OCI-LY7 (cell line): ENCODE results near the gene SIGLEC6. TPM values are rescaled to one million over a fixed set of nuclear protein-coding genes. Genes with fewer than 3 reads are reported as not detected.

Experiments used
- BruUV-seq: library from RNA; stranded (reverse); fragments of 400-500 nt; replicated peaks from 2 replicates; lab custom pipeline; 2021; lab: Mats Ljungman, UMichigan
- CTCF ChIA-PET: fragments of 300-600 bp; sonication (Branson Sonifier 250); formaldehyde crosslinking; loops from one replicate; lab custom pipeline; 2022; ENCODE audit warnings: antibody characterized with exemption; ENCODE audit not compliant: unreplicated experiment; lab: Charles Lee
- POLR2A ChIA-PET: fragments of 300-600 bp; sonication (Branson Sonifier 250); formaldehyde crosslinking; loops from one replicate; lab custom pipeline; 2022; ENCODE audit warnings: antibody characterized with exemption; lab: Charles Lee
- DNase-seq: peaks from one replicate; pipeline ENCODE4 v3.0.0-alpha.2; 2015; ENCODE audit warnings: low spot score
- H2AFZ ChIP-seq: fragments of 200-600 bp; sonication (generic), shearing (Covaris generic); 2 replicates; pipeline ENCODE4 v1.6.1; 2014; ENCODE audit warnings: mild to moderate bottlenecking, antibody characterized with exemption, low read length, moderate library complexity
- H3K27ac ChIP-seq: fragments of 200-600 bp; sonication (generic); 2 replicates; pipeline ENCODE4 v1.5.1; 2014; ENCODE audit warnings: mixed run types, low read depth, mild to moderate bottlenecking, moderate library complexity, low read length, inconsistent platforms; ENCODE audit not compliant: poor library complexity, severe bottlenecking
- H3K36me3 ChIP-seq: fragments of 200-600 bp; sonication (generic); 2 replicates; pipeline ENCODE4 v1.6.1; 2014; ENCODE audit warnings: mild to moderate bottlenecking, antibody characterized with exemption, low read length, moderate library complexity, mixed read lengths; ENCODE audit not compliant: insufficient read depth
- H3K4me1 ChIP-seq: fragments of 200-600 bp; sonication (generic); 2 replicates; pipeline ENCODE4 v1.5.1; 2014; ENCODE audit warnings: mild to moderate bottlenecking, low read length; ENCODE audit not compliant: insufficient read depth, poor library complexity, severe bottlenecking
- H3K4me2 ChIP-seq: fragments of 200-600 bp; sonication (generic); 2 replicates; pipeline ENCODE4 v1.6.1; 2014; ENCODE audit warnings: mild to moderate bottlenecking, low read length
- H3K4me3 ChIP-seq: fragments of 200-600 bp; sonication (generic); 2 replicates; pipeline ENCODE4 v1.5.1; 2014; ENCODE audit warnings: mild to moderate bottlenecking, low read depth, low read length; ENCODE audit not compliant: poor library complexity, severe bottlenecking
- H3K79me2 ChIP-seq: fragments of 200-600 bp; sonication (generic); 2 replicates; pipeline ENCODE4 v1.6.1; 2016; ENCODE audit warnings: low read depth, mild to moderate bottlenecking, low read length, moderate library complexity, mixed read lengths; ENCODE audit not compliant: insufficient read depth
- H3K9me2 ChIP-seq: fragments of 200-600 bp; sonication (generic); 2 replicates; pipeline ENCODE4 v1.6.1; 2016; ENCODE audit warnings: mild to moderate bottlenecking, low read length, mixed read lengths; ENCODE audit not compliant: insufficient read depth
- H3K9me3 ChIP-seq: fragments of 200-600 bp; sonication (generic); 2 replicates; pipeline ENCODE4 v1.6.1; 2014; ENCODE audit warnings: mild to moderate bottlenecking, mixed run types, low read length, mixed read lengths
- H4K20me1 ChIP-seq: fragments of 200-600 bp; sonication (generic); 2 replicates; pipeline ENCODE4 v1.6.1; 2014; ENCODE audit warnings: mild to moderate bottlenecking, antibody characterized with exemption, low read length, moderate library complexity, mixed read lengths; ENCODE audit not compliant: insufficient read depth
- EZH2phosphoT487 ChIP-seq: fragments of 200-600 bp; sonication (generic); IDR thresholded peaks from 2 replicates; pipeline ENCODE4 v1.6.1; 2018; ENCODE audit warnings: low read depth, borderline replicate concordance, mild to moderate bottlenecking, mixed run types, antibody characterized with exemption, low read length, moderate library complexity, mixed read lengths
- intact Hi-C: fragments of 100-400 bp; cut with micrococcal nuclease; formaldehyde crosslinking; loops from one replicate; pipeline ENCODE4 v1.10.0; 2022; ENCODE audit not compliant: unreplicated experiment
- total RNA-seq, 2 experiments: library from RNA; depleted of rRNA in 1 of 2; stranded (reverse); fragments of >200 nt in 1 of 2; shearing (Covaris generic) in 1 of 2; gene quantifications; 2 replicates each; pipeline ENCODE4 v1.2.3, GENCODE V29; 2014 to 2022
- TF ChIP-seq, protein P1 (sequence below): fragments of 200-600 bp; sonication (generic); conservative IDR thresholded peaks from 2 replicates; pipeline ENCODE4 v1.5.1; 2014; ENCODE audit warnings: mild to moderate bottlenecking, antibody characterized with exemption, low read length, moderate library complexity, mixed read lengths

SIGLEC6 gene
- total RNA-seq, 2 experiments from 2014 or later = not detected

DNA sequence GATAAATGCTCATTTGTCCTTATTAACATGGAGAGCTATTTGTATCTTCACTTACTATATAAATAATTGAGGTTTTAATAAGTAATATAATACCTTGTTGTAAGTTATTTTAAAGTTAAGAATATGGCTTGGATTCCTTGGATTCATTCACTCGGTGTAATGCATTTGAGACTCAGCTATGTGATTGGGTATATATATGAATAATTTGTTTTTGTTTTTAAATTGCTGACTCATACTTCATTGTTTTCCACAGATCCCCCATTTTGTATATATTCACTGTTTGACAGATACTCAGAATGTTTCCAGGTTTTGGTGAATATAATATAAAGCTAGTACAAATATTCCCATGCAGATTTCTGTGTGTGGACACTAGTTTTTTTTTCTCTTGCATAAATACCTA, 59.9 kb downstream of the SIGLEC6 start:
- DNase-seq = no peak
- BruUV-seq = no TSS peak
- H3K4me1 ChIP-seq = no peaks in the 10 kb centered on the region
- TF ChIP-seq, protein P1, sequence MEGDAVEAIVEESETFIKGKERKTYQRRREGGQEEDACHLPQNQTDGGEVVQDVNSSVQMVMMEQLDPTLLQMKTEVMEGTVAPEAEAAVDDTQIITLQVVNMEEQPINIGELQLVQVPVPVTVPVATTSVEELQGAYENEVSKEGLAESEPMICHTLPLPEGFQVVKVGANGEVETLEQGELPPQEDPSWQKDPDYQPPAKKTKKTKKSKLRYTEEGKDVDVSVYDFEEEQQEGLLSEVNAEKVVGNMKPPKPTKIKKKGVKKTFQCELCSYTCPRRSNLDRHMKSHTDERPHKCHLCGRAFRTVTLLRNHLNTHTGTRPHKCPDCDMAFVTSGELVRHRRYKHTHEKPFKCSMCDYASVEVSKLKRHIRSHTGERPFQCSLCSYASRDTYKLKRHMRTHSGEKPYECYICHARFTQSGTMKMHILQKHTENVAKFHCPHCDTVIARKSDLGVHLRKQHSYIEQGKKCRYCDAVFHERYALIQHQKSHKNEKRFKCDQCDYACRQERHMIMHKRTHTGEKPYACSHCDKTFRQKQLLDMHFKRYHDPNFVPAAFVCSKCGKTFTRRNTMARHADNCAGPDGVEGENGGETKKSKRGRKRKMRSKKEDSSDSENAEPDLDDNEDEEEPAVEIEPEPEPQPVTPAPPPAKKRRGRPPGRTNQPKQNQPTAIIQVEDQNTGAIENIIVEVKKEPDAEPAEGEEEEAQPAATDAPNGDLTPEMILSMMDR = no peak
- TF ChIP-seq EZH2phosphoT487 = no peak
- ChIA-PET POLR2A (no interaction called here), CTCF (no interaction called here)
- H3K79me2 ChIP-seq = no peaks in the 10 kb centered on the region
- no peaks in the 10 kb centered on the region for H4K20me1 ChIP-seq
- H3K9me2 ChIP-seq = no peaks in the 10 kb centered on the region
- intact Hi-C loops = no loop called here
- no peak overlapping the region for H2AFZ ChIP-seq
- no peaks in the 10 kb centered on the region for H3K36me3 ChIP-seq
- H3K27ac ChIP-seq = no peak overlapping the region
- H3K4me2 ChIP-seq = no peak overlapping the region
- H3K4me3 ChIP-seq = no peak overlapping the region
- no peaks in the 10 kb centered on the region for H3K9me3 ChIP-seq

DNA sequence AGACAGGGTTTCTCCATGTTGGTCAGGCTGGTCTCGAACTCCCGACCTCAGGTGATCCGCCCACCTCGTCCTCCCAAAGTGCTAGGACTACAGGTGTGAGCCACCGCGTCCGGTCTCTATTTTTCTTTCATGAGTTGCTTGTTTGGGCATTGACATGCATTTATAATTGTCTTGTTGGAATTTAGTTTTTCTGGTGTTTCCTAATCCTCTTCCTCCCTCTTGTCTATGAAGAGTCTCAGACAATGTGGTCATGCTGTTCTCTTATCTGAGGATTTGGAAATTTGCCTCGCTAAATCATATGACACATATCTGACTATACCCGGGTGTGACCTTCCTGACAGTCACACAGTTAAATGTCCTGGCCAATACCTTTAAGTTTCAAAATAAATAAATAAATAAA, 60.5 kb downstream of the SIGLEC6 start:
- ChIA-PET POLR2A (no interaction called here), CTCF (no interaction called here)
- Histone ChIP-seq H3K4me1 (no peaks in the 10 kb centered on the region), H3K36me3 (no peaks in the 10 kb centered on the region), H3K9me2 (no peaks in the 10 kb centered on the region), H3K4me3 (no peak overlapping the region), H4K20me1 (no peaks in the 10 kb centered on the region), H3K79me2 (no peaks in the 10 kb centered on the region), H3K9me3 (no peaks in the 10 kb centered on the region), H3K4me2 (no peak overlapping the region), H3K27ac (no peak overlapping the region), H2AFZ (no peak overlapping the region)
- BruUV-seq = no TSS peak
- DNase-seq = no peak
- intact Hi-C loops = no loop called here
- TF ChIP-seq EZH2phosphoT487 = no peak
- TF ChIP-seq, protein P1 = no peak

DNA sequence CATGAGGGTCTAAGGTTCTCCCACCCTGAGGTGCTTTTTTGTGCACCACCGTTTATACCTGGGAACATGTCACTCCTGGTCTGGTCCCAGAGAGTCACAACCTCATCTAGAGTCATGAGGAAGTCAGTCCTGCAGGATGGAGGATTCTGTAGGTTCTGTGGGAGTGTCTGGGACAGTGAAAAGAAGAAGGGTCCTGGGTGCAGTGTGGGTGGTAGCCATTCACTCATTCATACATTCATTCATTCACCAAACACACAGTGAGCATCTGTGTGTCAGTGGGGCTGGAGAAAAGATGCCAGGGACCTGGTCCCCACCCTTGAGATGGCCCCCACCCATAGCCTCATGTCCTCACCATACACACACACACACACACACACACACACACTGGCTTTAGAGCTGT, 61.8 kb downstream of the SIGLEC6 start:
- no peak overlapping the region for H3K27ac ChIP-seq
- H4K20me1 ChIP-seq = no peaks in the 10 kb centered on the region
- no peaks in the 10 kb centered on the region for H3K36me3 ChIP-seq
- H3K4me1 ChIP-seq = no peaks in the 10 kb centered on the region
- no TSS peak for BruUV-seq
- H3K4me2 ChIP-seq = no peak overlapping the region
- H3K4me3 ChIP-seq = no peak overlapping the region
- ChIA-PET CTCF (no interaction called here), POLR2A (interaction anchor here (0.7 kb wide), 1 partner anchor 62 kb away, joined by 3 read pairs; no protein-coding TSS in a partner anchor)
- no peak for DNase-seq
- H3K9me3 ChIP-seq = no peaks in the 10 kb centered on the region
- intact Hi-C loops = no loop called here
- H3K79me2 ChIP-seq = no peaks in the 10 kb centered on the region
- H2AFZ ChIP-seq = no peak overlapping the region
- no peaks in the 10 kb centered on the region for H3K9me2 ChIP-seq
- TF ChIP-seq, protein P1 = no peak
- no peak for TF ChIP-seq EZH2phosphoT487
